ENCODE data around the gene SRP9. TPM values are rescaled to one million over a fixed set of nuclear protein-coding genes. Genes with fewer than 3 reads are reported as not detected.
A peak's percentile ranks its signal among the peaks of the same experiment; 100 is the strongest.
"Not testable (repeated sequence)": the region's sequence is repeated elsewhere in the genome, so short reads cannot be mapped to it uniquely, and the experiment has no call there.

SRP9 gene
- total and polyA plus RNA-seq, 2 experiments from 2014 or later = 640 to 728 TPM

DNA sequence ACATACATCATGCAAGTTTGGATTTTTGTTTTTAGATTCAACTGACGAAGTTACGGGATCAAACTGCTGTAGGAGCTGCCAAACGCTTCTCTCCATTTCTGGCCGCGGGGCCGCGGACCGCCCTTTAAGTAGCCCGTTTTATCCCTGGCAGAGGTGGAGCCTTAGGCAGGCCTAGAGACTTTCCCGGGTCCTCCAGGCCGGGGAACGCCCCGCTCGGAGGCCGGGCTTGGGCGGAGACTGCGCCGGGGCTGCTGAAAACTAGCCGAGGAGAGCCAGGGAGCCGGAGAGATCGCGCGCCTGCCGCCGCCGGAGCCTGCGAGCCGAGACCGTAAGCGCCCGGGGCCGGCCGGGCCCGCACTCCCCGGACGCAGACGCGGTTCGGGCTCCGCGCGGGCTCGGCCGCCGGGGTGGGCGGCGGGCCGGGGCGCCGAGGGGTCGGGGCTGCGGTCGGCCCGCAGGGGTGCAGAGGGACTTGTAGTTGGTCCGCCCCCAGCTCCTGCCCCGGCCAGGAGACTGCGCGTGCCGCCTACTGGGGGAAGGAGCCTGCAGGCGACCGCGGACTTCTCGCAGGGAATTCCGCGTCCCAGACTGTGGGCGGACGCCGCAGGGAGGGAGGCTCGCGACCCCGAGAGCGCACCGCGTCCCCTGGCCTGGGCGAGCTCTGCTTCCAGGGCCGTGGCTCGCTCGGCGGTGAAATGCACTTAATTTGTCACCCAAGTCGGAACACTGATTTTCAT is 32.4 kb downstream of the SRP9 start, which contains the start of gene EPHX1:
Gene EPHX1, plus strand, starts transcription at position 283 of the 737 bp plus-strand sequence. CDS start 18,606 bp downstream, outside the sequence.
- Histone ChIP-seq H2AFZ (peak within 1 kb of the TSS; percentile 72), H3K4me2 (peak within 1 kb of the TSS; percentile 92), H3K9me2 (ENCODE audit: insufficient read depth) (no peaks in the 10 kb centered on the region), H3K36me3 (ENCODE audit: insufficient read depth) (no peaks in the 10 kb centered on the region), H3F3A (replicated peaks; ENCODE audit: low read depth) (peaks cover 31% of the 10 kb centered on the region; the same call in 1 of the 2 replicates), H3K79me2 (replicated peaks; ENCODE audit: insufficient read depth) (peaks cover 29% of the 10 kb centered on the region), H3K4me3 (peak within 1 kb of the TSS; percentile 90), H4K20me1 (replicated peaks; ENCODE audit: insufficient read depth) (0 out of 2 replicates have a peak, but pooled peaks cover 3% of the 10 kb centered on the region), H3K27ac (ENCODE audit: low read depth) (peak within 1 kb of the TSS; percentile 71; the same call in 1 of the 2 replicates), H3K27me3 (ENCODE audit: insufficient read depth) (no peaks in the 10 kb centered on the region), H3K4me1 (ENCODE audit: insufficient read depth) (peaks cover 31% of the 10 kb centered on the region)
- ATAC-seq (peak; percentile 85), DNase-seq (ENCODE audit: low spot score) (peak; percentile 92)
- Mint-ChIP-seq H3K27ac (peak within 1 kb of the TSS; percentile 46), H3K4me3 (peak within 1 kb of the TSS; percentile 90), H3K9me3 (no peaks in the 10 kb centered on the region), H3K36me3 (ENCODE audit: low read depth) (peaks cover 7% of the 10 kb centered on the region; the same call in 2 of the 3 replicates), H3K27me3 (ENCODE audit: insufficient read depth, low read depth, poor library complexity) (peaks cover 14% of the 10 kb centered on the region), H3K4me1 (peaks cover 24% of the 10 kb centered on the region)
- TF ChIP-seq POLR2AphosphoS5 (IDR thresholded peaks at IDR 0.05; ENCODE audit: low read depth) (peak; percentile 75), REST (IDR thresholded peaks at IDR 0.05; ENCODE audit: unreplicated experiment) (no peak), EZH2phosphoT487 (IDR thresholded peaks at IDR 0.05; ENCODE audit: unreplicated experiment) (no peak)
- TF ChIP-seq, protein P1, sequence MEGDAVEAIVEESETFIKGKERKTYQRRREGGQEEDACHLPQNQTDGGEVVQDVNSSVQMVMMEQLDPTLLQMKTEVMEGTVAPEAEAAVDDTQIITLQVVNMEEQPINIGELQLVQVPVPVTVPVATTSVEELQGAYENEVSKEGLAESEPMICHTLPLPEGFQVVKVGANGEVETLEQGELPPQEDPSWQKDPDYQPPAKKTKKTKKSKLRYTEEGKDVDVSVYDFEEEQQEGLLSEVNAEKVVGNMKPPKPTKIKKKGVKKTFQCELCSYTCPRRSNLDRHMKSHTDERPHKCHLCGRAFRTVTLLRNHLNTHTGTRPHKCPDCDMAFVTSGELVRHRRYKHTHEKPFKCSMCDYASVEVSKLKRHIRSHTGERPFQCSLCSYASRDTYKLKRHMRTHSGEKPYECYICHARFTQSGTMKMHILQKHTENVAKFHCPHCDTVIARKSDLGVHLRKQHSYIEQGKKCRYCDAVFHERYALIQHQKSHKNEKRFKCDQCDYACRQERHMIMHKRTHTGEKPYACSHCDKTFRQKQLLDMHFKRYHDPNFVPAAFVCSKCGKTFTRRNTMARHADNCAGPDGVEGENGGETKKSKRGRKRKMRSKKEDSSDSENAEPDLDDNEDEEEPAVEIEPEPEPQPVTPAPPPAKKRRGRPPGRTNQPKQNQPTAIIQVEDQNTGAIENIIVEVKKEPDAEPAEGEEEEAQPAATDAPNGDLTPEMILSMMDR (conservative IDR thresholded peaks at IDR 0.05; ENCODE audit: low read depth in 2 of 2) = peak; percentile 23 to 33; a peak in 1 of 4 replicates

DNA sequence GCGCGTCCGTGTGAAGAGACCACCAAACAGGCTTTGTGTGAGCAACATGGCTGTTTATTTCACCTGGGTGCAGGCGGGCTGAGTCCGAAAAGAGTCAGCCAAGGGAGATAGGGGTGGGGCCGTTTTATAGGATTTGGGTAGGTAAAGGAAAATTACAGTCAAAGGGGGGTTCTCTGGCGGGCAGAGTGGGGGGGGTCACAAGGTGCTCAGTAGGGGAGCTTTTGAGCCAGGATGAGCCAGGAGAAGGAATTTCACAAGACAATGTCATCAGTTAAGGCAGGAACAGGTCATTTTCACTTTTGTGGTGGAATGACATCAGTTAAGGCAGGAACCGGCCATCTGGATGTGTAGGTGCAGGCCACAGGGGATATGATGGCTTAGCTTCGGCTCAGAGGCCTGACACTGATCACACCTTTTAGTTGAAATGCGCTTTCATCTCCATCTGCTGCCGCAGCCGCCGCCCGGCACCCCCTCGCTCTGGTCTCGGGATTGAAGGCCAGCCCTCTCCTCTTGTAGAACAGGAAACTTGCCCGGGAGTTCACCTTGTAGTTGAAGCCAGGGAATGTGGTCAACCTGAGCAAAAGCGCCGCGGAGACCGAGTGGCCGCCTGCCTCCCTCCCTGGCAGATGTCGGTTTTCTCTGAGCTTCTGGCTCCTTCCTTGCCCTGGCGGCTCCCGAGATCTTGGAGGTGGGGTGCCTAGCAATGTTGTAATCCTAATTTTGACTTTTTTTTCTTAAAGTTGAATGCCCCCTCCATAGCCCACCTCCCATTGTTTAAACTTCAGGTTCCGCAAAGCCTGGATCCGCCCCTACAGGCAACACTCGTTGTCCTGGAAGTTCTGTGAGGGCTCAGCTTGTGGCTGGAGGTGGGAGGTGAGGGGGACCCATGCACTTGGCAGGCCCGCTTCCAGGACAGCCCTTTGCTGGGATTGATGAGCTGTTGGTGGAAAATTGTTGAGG is 33.2 kb downstream of the SRP9 start:
- H3K36me3 Mint-ChIP-seq (ENCODE audit: low read depth) = peaks cover 13% of the 10 kb centered on the region
- not testable (repeated sequence) for H3K27me3 ChIP-seq (ENCODE audit: insufficient read depth); H3K9me3 Mint-ChIP-seq; H3K36me3 ChIP-seq (ENCODE audit: insufficient read depth); H3K9me2 ChIP-seq (ENCODE audit: insufficient read depth); H4K20me1 ChIP-seq (replicated peaks; ENCODE audit: insufficient read depth)
- H3K27ac Mint-ChIP-seq = peak overlapping the region; percentile 46
- TF ChIP-seq REST (IDR thresholded peaks at IDR 0.05; ENCODE audit: unreplicated experiment) = peak; percentile 15
- H3K27ac ChIP-seq (ENCODE audit: low read depth) = peak overlapping the region; percentile 71; the same call in 1 of the 2 replicates
- DNase-seq (ENCODE audit: low spot score) (peak; percentile 77), ATAC-seq (peak; percentile 28)
- H3K4me1 Mint-ChIP-seq = peaks cover 29% of the 10 kb centered on the region
- H3F3A ChIP-seq (replicated peaks; ENCODE audit: low read depth) = peaks cover 34% of the 10 kb centered on the region; the same call in 1 of the 2 replicates
- 0 out of 2 replicates have a peak overlapping the region, but pooled peaks have one; percentile 69 for H2AFZ ChIP-seq
- H3K27me3 Mint-ChIP-seq (ENCODE audit: insufficient read depth, low read depth, poor library complexity) = peaks cover 17% of the 10 kb centered on the region
- H3K79me2 ChIP-seq (replicated peaks; ENCODE audit: insufficient read depth) = peaks cover 35% of the 10 kb centered on the region
- H3K4me1 ChIP-seq (ENCODE audit: insufficient read depth) = peaks cover 36% of the 10 kb centered on the region
- H3K4me2 ChIP-seq = peak overlapping the region; percentile 92
- H3K4me3 ChIP-seq = peak overlapping the region; percentile 90
- H3K4me3 Mint-ChIP-seq = peak overlapping the region; percentile 90

All from GM23338 (cell line).